ENCODE measurements around the gene ERN1.

The ERN1 gene

DNA sequence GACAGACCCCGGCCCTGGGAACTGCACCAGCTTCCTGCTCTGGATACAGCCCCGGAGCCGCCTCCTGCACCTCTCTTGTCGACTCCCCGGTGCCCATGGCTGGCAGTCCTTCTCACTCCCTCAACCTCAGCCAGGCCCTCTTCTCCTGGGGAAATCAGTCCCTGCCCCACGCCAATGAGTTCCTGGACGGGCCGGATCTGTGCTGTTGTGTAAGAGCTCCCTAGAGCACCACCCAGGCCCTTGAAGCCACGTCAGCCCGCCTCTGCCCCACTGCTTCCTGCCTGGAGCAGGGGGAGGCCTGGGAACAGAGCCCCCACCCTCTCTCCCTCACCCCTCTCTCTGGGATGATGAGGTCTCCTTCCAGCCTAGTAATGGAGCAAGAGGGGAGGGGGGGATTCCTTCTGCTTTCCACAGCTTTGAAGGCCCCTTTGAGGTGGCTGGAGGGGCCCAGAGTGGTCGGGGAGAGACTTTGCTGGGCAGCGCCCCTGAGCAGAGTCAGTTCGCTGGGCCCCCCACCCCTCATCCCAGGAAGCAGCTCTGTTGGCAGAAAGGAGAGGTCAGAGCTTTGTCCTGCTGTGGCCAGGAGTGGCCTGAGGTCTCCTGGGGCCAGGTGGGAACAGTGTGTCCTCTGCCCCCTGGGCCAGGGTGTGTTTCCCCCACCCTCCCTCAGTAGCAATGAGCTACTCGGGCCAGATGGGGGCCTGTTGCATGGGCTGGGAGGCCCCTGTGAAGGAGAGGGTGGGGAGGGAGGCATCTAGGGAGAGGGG lies 128.0 kb downstream of the ERN1 start:
- DNase-seq: no peak

DNA sequence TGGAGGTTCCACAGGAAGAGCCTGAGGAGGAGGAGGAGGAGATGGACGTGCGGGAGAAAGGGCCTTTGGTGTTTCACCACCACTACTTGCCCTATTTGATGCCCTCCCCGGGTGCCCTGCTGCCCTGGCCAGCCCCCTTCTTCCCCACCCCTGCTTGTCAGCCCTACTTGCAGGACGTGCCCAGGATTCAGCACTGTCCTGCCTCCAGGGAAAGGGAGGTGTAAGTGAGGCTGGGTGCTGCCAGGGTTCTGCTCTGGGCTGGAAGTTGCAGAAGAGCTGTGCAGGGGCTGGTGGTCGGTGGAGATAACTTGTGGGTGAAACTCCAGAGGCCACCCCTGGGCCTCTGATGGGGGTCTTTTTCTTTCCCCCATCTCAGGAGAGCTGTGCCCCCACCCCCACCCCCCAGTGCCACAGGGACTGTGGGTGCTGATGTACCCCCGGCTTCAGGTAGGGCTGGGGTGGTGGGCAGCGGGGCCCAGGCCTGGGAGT lies 128.8 kb downstream of the ERN1 start:
- no peak for DNase-seq

DNA sequence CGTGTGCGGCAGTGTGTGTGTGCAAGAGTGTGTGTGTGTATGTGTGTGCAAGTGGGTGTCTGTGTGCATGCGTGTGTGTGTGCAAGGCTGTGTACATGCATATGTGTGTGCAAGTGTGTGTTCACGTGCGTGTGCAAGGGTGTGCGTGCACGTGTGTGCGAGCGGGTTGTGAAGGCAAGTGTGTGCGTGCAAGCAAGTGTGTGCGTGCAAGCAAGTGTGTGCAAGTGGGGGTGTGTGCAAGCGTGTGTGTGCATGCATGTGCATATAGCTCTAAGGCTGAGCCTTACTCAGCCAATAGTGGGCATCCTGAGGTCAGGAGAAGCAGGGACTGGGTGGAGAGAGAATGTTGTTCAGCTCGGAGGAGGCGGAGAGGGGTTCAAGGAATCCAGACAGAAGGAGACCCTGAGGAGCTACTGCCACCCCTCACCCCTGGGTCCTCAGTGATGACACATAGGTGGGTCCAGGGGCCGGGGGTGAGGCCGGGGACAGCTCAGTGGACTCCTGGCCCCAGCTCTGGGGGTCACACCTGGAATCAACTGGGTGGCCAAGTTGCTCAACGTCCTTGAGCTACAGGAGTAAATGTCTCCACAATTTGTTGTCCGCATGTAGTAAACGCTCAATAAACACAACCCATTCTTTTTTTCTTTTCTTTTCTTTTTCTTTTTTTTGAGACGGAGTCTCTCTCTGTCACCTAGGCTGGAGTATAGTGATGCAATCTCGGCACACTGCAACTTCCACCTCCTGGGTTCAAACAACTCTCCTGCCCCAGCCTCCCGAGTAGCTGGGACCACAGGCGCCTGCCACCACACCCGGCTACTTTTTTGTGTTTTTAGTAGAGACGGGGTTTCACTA lies 130.0 kb downstream of the ERN1 start:
- no peak for DNase-seq

DNA sequence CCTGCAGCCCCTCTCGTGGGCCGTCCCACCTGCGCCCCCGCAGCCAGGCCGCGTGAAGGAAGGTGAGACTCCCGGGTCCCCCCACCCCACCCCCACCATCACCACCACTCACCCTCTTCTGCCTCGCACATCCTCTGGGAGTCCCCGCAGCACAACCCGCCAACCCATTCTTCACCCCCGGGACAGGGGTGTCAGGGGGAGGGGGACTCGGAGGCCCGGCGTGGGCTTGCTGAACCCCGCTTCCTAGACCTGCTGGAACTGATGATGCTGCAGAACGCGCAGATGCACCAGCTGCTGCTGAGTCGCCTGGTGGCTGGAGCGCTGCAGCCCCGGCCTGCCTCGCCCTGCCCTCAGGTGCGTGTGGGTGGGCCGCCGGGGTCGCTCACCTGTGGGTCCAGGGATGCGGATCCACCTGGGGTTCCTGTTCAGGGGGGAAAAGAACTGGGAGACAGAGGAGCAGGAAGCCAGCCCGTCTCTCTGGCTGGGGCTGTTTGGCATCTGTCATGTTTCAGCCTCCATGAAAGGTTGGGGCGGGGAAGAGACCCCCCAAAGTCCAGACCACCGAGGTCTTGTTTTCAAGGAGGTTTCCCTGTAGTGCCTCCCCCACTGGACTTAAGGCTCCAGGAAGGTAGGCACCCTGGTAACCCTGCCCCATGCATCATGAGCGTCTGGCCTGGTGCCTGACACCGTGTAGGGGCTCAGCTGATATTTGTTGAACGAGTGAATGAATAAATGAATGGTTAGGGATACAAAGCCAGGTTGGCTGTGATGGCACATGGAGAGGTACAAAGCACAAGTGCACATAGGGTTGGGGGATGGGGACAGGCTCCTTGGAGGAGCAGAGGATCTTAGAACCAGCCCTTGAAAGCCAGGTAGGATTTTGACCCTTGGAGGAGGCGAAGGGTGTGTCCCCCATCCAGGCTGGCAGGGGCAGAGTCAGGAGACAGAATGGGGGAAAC lies 130.9 kb downstream of the ERN1 start:
- peak; percentile 30 for DNase-seq

DNA sequence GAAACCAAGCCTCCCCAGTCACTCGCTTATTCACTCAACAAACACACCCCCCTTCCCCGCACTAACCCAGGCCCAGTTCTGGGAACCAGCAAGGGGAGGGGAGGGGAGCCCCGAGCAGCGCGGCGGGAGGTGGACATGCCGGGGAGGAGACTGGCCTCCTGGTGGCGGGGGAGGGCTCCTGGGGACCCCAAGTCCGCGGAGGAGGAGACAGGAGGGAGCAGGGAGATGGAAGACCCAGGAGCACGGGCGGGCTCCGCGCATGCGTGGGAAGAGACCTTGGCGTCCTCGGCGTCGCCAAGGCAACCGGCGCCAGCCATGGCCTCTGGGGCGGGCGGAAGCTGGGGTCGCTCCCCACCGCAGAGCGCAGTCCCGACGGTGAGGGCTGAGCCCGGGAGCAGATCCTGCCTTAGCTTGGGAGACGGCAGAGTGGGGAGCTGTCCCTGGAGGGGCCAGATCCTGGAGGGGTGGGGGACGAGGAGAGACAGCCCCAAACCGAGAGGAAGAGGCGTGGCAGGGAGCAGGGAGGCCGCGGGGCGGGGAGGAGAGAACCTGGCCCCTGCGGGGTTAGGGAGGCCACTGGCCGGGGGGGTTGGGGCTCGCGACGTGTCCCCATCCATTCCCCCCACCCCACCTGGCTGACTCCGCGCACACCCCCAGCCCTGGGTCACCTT lies 131.8 kb downstream of the ERN1 start, which contains the start of gene PRR29:
Gene PRR29 (plus strand): TSS at position 302 of the 671 bp plus-strand sequence. CDS start 14 bp downstream, at position 316.
- peak; percentile 58 for DNase-seq

DNA sequence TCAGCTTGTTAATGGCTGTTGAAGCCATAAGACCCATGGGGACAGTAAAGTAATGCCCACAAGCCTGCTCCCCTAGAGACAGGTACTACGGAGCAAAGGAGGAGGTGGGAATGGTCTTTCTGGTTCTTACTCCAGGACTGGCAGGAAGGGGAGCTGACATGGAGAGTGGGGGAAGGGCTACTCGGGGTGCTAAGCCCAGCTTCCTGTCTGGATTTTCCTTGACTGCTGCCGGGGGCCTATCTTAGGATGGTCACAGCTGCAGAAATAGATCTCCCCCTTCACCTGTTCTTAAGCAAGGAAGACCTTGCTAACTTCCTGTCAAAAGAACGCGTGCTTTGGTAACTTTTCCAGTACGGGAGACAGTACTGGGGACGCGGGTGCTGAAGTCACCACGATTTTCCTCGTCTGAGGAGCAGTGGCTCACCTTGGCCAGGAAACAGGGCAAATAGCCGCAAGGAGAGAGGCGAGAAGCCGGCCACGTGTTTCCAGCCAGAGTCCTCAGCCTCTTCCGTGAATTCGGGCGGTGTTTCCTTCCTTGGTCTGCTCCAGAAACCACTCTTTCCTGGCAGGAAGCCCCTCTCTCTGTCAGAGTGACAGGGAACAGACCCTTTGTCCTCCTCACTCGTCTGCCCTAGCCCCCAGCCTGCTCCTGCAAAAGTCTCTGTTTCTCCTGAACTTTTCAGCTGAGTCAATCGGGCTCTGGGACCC lies 132.4 kb downstream of the ERN1 start:
- no peak for DNase-seq

DNA sequence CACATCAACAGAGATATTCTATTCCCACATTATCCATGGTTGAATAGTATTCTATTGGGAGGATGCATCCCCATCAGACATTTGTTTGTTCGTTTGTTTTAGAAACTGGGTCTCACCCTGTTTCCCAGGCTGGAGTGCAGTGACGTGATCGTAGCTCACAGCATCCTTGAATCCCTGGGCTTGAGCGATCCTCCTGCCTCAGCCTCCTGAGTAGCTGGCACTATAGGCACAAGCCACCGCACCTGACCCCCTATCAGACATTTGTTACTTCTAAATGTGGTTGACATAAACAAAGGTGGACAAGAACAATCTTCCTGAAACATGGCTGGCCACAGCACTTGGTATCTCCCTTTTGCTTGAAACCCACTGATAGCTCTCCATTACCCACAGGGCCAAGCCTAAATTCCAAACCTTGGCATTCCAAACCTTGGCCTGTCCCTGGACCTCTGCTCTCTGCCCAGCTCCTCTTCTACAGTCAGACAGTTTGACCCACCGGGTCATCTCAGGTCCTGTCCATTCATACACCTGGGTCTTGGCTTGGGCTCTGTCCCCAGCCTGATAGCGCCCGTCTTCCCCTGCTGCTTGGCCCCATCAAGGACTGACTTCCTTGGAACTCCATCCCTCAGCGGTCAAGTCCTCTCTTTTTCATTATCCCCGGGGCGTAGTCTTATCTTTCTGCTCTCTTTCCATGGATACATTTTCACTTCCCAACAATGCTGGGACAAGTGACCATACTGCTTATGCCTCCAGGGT lies 133.3 kb downstream of the ERN1 start:
- no peak for DNase-seq

DNA sequence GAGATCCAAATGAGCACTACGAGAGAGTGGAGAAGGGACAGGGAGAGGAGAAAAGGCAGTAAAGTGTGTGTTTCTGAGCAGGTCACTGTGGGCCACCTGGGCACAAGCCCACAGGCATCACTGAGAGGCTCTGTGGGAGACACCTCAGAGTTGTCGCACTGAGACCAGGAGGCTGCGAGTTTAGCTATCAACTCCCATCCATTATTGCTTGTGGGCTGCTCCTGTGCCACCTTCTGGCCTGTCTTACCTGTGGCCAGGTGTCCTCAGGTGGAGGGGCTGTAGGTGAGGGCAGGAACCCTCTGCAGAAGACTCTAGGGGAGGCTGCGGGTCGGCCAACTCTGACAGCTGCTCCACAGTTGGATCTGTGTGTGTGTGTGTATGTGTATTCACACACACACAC lies 134.3 kb downstream of the ERN1 start:
- no peak for DNase-seq

DNA sequence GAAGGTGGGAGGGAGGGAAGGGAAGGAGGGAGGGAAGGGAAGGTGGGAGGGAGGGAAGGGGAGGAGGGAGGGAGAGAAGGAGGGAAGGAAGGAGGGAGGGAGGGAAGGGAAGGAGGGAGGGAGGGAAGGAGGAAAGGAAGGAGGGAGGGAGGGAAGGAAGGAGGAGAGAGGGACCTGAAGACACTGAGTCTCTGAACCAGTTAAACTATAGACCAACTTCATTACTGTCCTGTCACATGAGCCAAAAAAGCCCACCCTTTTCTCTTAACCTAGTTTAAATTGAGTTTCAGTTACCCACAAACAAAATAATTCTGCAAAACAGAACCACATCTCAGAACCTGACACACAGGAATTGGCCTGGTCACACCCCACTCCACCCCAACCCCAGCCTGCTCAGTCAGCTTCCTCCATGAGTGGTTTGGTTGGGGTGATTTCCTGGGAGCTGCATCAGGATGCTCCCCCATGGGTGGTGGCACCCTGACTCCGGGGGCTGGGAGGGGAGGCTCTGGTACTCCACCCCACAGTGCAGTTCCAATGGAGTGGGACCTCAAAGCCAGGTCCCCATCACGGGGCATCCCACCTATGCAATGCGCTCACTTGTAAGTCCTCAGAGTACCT lies 136.5 kb downstream of the ERN1 start:
- DNase-seq: peak; percentile 77

DNA sequence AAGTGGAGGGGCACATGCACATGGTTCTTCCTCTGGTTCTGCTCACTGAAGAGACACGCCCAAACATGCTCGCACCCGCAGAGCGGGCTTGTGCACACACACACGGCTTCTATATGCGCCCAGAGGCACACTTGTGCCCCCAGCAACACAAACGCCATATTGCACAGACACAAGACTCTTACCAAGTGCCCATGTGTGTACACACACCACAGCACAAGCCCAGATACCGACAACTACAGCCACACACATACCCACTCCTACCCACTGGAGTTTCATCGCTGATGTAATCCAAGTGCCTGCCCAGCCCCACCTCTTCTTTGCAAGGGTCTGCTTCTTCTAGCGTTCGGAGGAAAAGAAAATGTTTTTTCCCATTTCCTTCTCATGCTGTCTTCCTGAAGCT lies 138.3 kb downstream of the ERN1 start:
- no peak for DNase-seq

DNA sequence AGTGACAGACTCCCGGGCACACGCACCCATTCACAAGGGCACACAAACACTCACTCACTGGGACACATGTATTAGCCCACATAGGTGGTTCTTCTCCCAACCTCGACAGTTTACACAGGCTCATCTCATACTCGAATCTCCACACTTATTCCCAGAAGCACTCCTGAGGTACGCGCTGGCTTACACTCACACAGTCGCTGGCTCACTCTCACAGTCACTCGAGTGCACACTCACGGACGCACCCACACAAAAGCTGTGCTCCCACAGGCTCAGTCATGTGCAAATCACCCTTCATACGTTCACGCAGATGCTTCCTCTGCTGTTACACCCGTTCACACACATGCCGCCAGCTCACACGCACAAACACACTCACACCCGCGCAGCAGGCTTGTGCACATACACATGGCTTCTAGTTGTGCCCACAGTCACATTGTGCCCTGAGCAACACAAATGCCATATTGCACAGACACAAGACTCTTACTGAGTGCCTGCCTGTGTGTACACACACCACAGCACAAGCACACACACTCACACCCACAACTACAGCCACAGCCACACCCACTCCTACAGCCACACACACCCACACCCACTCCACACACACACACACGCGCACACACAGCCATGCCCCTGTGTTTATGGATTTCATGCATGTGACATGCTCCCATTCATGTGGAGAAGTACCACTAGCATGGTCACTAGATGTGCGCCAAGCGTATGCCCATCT lies 140.2 kb downstream of the ERN1 start:
- DNase-seq: no peak
